DND-41 (cell line): ENCODE data around the gene GRM7.

Experiments
- ATAC-seq: fragments of 200-7000 bp; cut with Tn5 transposase; 3 replicates; pipeline ENCODE4 v1.9.1; 2021; ENCODE audit warnings: low read depth; ENCODE audit not compliant: insufficient read depth
- DNase-seq: peaks from one replicate; pipeline ENCODE4 v3.0.0-alpha.2; 2020
- H2AFZ ChIP-seq: 2 replicates; pipeline ENCODE4 v1.6.0; 2012; ENCODE audit warnings: low read depth, low read length
- H3K27ac ChIP-seq: 2 replicates; pipeline ENCODE4 v1.5.1; 2012; ENCODE audit warnings: low read length, inconsistent platforms
- H3K27me3 ChIP-seq: fragments of 200-600 bp; sonication (generic); 2 replicates; pipeline ENCODE4 v1.6.0; 2012; ENCODE audit warnings: low read length, mild to moderate bottlenecking, inconsistent platforms; ENCODE audit not compliant: insufficient read depth, poor library complexity
- H3K36me3 ChIP-seq: 2 replicates; pipeline ENCODE4 v1.5.1; 2012; ENCODE audit warnings: low read length, inconsistent platforms; ENCODE audit not compliant: insufficient read depth
- H3K4me1 ChIP-seq: 2 replicates; pipeline ENCODE4 v1.5.1; 2012; ENCODE audit warnings: mild to moderate bottlenecking, low read length; ENCODE audit not compliant: insufficient read depth
- H3K4me2 ChIP-seq: 2 replicates; pipeline ENCODE4 v1.6.0; 2012; ENCODE audit warnings: mild to moderate bottlenecking, moderate library complexity, low read length, inconsistent platforms; ENCODE audit not compliant: insufficient read depth
- H3K4me3 ChIP-seq, 2 experiments: fragments of 200-600 bp in 1 of 2; shearing (Covaris generic) in 1 of 2; 2 replicates each; pipeline ENCODE4 v1.5.1; 2012 to 2016; ENCODE audit warnings: inconsistent platforms in 2 of 2, low read length in 2 of 2, mild to moderate bottlenecking in 2 of 2, low read depth in 1 of 2, moderate library complexity in 1 of 2
- H3K79me2 ChIP-seq: 2 replicates; pipeline ENCODE4 v1.6.0; 2012; ENCODE audit warnings: low read length, inconsistent platforms; ENCODE audit not compliant: insufficient read depth
- H3K9ac ChIP-seq: 2 replicates; pipeline ENCODE4 v1.6.0; 2012; ENCODE audit warnings: low read depth, mild to moderate bottlenecking, inconsistent platforms, low read length, moderate library complexity
- H3K9me3 ChIP-seq: 2 replicates; pipeline ENCODE4 v1.5.1; 2012; ENCODE audit warnings: low read length, moderate library complexity, mild to moderate bottlenecking, inconsistent platforms; ENCODE audit not compliant: insufficient read depth, severe bottlenecking
- H4K20me1 ChIP-seq: 2 replicates; pipeline ENCODE4 v1.6.0; 2012; ENCODE audit warnings: low read length; ENCODE audit not compliant: insufficient read depth
- CTCF ChIP-seq: IDR thresholded peaks from 2 replicates; pipeline ENCODE4 v1.5.1; 2012; ENCODE audit warnings: borderline replicate concordance, low read length, moderate library complexity, mild to moderate bottlenecking; ENCODE audit not compliant: poor library complexity, severe bottlenecking; ENCODE audit errors: extremely low read depth
- EZH2 ChIP-seq: IDR thresholded peaks from 3 replicates; pipeline ENCODE4 v1.6.1; 2012; ENCODE audit warnings: borderline replicate concordance, low read depth, mild to moderate bottlenecking, moderate library complexity, low read length, inconsistent platforms; ENCODE audit not compliant: severe bottlenecking

Gene GRM7

GRCh38 chr3:7086417-7086816, 225.5 kb downstream of the GRM7 start:
- Histone ChIP-seq H3K4me1 (no peaks in the 10 kb centered on the region), H3K79me2 (no peaks in the 10 kb centered on the region), H2AFZ (no peak overlapping the region), H3K27ac (no peak overlapping the region), H4K20me1 (no peaks in the 10 kb centered on the region), H3K4me2 (no peak overlapping the region), H3K9me3 (no peaks in the 10 kb centered on the region), H3K36me3 (no peaks in the 10 kb centered on the region), H3K9ac (no peak overlapping the region), H3K27me3 (no peaks in the 10 kb centered on the region), H3K4me3 (no peak overlapping the region)
- DNase-seq (no peak), ATAC-seq (no peak)
- TF ChIP-seq EZH2 (no peak), CTCF (no peak)

- TF ChIP-seq EZH2, result no peak
- TF ChIP-seq CTCF, result no peak
Measured at GRCh38 chr3:7095116-7095515, 234.2 kb downstream of the GRM7 start.

DNA sequence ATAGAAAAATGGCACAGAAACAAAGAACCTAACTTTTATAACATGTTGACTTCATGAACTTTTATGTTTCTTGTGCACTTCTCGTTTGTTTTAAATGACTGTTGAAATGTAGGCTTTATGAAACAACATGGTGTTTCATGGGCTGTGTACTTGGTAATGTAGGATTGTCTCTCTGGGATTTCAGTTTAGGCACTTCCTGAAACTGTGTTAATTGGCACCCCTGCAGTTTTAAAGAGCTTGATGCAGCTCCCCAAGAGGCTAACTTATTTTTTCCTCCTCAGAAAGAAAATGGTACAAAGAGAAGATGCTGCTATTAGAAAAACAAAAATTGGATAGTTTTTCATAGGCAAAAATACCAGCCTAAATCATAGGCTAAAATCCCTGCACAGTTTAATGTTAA, 239.2 kb downstream of the GRM7 start:
- no peaks in the 10 kb centered on the region for H4K20me1 ChIP-seq
- no peak overlapping the region for H3K4me2 ChIP-seq
- no peak overlapping the region for H2AFZ ChIP-seq
- H3K79me2 ChIP-seq, result no peaks in the 10 kb centered on the region
- ATAC-seq, result no peak
- no peak overlapping the region for H3K9ac ChIP-seq
- H3K4me1 ChIP-seq, result no peaks in the 10 kb centered on the region
- H3K27me3 ChIP-seq, result no peaks in the 10 kb centered on the region
- no peaks in the 10 kb centered on the region for H3K9me3 ChIP-seq
- no peak for DNase-seq
- TF ChIP-seq EZH2, result no peak
- H3K4me3 ChIP-seq, result no peak overlapping the region
- no peaks in the 10 kb centered on the region for H3K36me3 ChIP-seq
- no peak overlapping the region for H3K27ac ChIP-seq

More at GRCh38 chr3:7095116-7095515, 234.2 kb downstream of the GRM7 start:
- Histone ChIP-seq H3K4me1 (no peaks in the 10 kb centered on the region), H3K79me2 (no peaks in the 10 kb centered on the region), H3K27me3 (no peaks in the 10 kb centered on the region), H2AFZ (no peak overlapping the region), H3K36me3 (no peaks in the 10 kb centered on the region), H3K4me3 (no peak overlapping the region), H3K4me2 (no peak overlapping the region), H3K9me3 (no peaks in the 10 kb centered on the region), H4K20me1 (no peaks in the 10 kb centered on the region), H3K27ac (no peak overlapping the region), H3K9ac (no peak overlapping the region)
- DNase-seq (no peak), ATAC-seq (no peak)

GRCh38 chr3:7106635-7107034, 245.7 kb downstream of the GRM7 start:
- no peaks in the 10 kb centered on the region for H3K36me3 ChIP-seq
- no peak for ATAC-seq
- H3K9me3 ChIP-seq, result no peaks in the 10 kb centered on the region
- H3K27me3 ChIP-seq, result no peaks in the 10 kb centered on the region
- H3K79me2 ChIP-seq, result no peaks in the 10 kb centered on the region
- no peaks in the 10 kb centered on the region for H3K4me1 ChIP-seq
- H3K4me3 ChIP-seq, result no peak overlapping the region
- DNase-seq, result no peak
- no peak overlapping the region for H2AFZ ChIP-seq
- no peak for TF ChIP-seq EZH2
- TF ChIP-seq CTCF, result no peak
- H3K9ac ChIP-seq, result no peak overlapping the region
- no peaks in the 10 kb centered on the region for H4K20me1 ChIP-seq
- no peak overlapping the region for H3K27ac ChIP-seq
- H3K4me2 ChIP-seq, result no peak overlapping the region
